ENCODE measurements around the gene ZSCAN4. TPM values are rescaled to one million over a fixed set of nuclear protein-coding genes. Genes with fewer than 3 reads are reported as not detected.

The ZSCAN4 gene
- total RNA-seq, 2 donors from 2014 or later: not detected

DNA sequence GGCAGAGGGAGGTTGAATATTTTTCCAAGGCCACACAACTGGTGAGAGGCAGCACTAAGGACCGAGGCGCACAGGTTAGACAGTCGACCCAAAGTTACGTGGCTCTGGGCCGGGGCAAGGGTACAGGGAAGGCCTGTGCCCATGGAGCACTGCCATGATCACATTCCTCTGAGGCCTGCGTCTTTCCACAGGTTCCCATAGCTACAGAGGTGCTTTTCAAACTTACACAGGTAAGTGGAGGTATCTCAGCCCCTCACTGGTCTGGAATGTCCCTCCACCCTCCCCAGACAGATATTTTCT lies 35.0 kb upstream of the ZSCAN4 start:
- WGBS, 2 donors: 12 to 52% methylated on average over 5 to 6 of the region's 6 CpGs
- H3K27me3 ChIP-seq: no peaks in the 10 kb centered on the region
- H3K4me1 ChIP-seq: peaks cover 8% of the 10 kb centered on the region
- TF ChIP-seq POLR2A (IDR thresholded peaks at IDR 0.05): no peak
- TF ChIP-seq, protein P1, sequence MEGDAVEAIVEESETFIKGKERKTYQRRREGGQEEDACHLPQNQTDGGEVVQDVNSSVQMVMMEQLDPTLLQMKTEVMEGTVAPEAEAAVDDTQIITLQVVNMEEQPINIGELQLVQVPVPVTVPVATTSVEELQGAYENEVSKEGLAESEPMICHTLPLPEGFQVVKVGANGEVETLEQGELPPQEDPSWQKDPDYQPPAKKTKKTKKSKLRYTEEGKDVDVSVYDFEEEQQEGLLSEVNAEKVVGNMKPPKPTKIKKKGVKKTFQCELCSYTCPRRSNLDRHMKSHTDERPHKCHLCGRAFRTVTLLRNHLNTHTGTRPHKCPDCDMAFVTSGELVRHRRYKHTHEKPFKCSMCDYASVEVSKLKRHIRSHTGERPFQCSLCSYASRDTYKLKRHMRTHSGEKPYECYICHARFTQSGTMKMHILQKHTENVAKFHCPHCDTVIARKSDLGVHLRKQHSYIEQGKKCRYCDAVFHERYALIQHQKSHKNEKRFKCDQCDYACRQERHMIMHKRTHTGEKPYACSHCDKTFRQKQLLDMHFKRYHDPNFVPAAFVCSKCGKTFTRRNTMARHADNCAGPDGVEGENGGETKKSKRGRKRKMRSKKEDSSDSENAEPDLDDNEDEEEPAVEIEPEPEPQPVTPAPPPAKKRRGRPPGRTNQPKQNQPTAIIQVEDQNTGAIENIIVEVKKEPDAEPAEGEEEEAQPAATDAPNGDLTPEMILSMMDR (IDR thresholded peaks at IDR 0.05): no peak
- peak overlapping the region in 2 of 4 donors; percentile 72 for H3K27ac ChIP-seq
- peaks cover 0 to 17% (median 0%) of the 10 kb centered on the region in 3 donors for H3K9me3 ChIP-seq
- H3K4me3 ChIP-seq: no peak overlapping the region
- intact Hi-C loops (cut with DNase I): no loop called here
- peak; percentile 30 for ATAC-seq
- DNase-seq: peak in 2 of 4 donors; percentile 8 to 22
- H3K36me3 ChIP-seq (replicated peaks in 1 of 2; ENCODE audit: insufficient read depth in 1 of 2, low read depth in 2 of 2): peaks cover 0 to 9% of the 10 kb centered on the region in 2 donors

- Histone ChIP-seq H3K4me1 (peaks cover 8% of the 10 kb centered on the region), H3K36me3 (replicated peaks in 1 of 2; ENCODE audit: insufficient read depth in 1 of 2, low read depth in 2 of 2) (peaks cover 20 to 29% of the 10 kb centered on the region in 2 donors), H3K4me3 (no peak overlapping the region), H3K27ac (no peak overlapping the region), H3K27me3 (no peaks in the 10 kb centered on the region), H3K9me3 (peaks cover 0 to 40% (median 0%) of the 10 kb centered on the region in 3 donors)
- no peak for TF ChIP-seq POLR2A (IDR thresholded peaks at IDR 0.05)
- TF ChIP-seq, protein P1 (IDR thresholded peaks at IDR 0.05): no peak
- ATAC-seq (no peak), DNase-seq (no peak)
- 95 to 96% methylated on average over 4 of the region's 4 CpGs for WGBS, 2 donors
- intact Hi-C loops (cut with DNase I): no loop called here
These were observed 31.4 kb upstream of the ZSCAN4 start for GRCh38 chr19:57637379-57637778.

- Histone ChIP-seq H3K27me3 (no peaks in the 10 kb centered on the region), H3K36me3 (replicated peaks in 1 of 2; ENCODE audit: insufficient read depth in 1 of 2, low read depth in 2 of 2) (peaks cover 20% of the 10 kb centered on the region in 2 donors), H3K4me3 (no peak overlapping the region), H3K9me3 (peaks cover 0 to 40% (median 0%) of the 10 kb centered on the region in 3 donors), H3K27ac (no peak overlapping the region), H3K4me1 (no peaks in the 10 kb centered on the region)
- DNase-seq: no peak
- 91 to 95% methylated on average over 4 of the region's 4 CpGs for WGBS, 2 donors
- ATAC-seq: no peak
- no peak for TF ChIP-seq POLR2A (IDR thresholded peaks at IDR 0.05)
- TF ChIP-seq, protein P1 (IDR thresholded peaks at IDR 0.05): no peak
- intact Hi-C loops (cut with DNase I): no loop called here
These were observed 27.0 kb upstream of the ZSCAN4 start for GRCh38 chr19:57641715-57642234.

GRCh38 chr19:57642396-57643046 lies 26.2 kb upstream of the ZSCAN4 start:
- Histone ChIP-seq H3K36me3 (replicated peaks in 1 of 2; ENCODE audit: insufficient read depth in 1 of 2, low read depth in 2 of 2) (peaks cover 20% of the 10 kb centered on the region in 2 donors), H3K27me3 (no peaks in the 10 kb centered on the region)
- no peak for TF ChIP-seq POLR2A (IDR thresholded peaks at IDR 0.05)

DNA sequence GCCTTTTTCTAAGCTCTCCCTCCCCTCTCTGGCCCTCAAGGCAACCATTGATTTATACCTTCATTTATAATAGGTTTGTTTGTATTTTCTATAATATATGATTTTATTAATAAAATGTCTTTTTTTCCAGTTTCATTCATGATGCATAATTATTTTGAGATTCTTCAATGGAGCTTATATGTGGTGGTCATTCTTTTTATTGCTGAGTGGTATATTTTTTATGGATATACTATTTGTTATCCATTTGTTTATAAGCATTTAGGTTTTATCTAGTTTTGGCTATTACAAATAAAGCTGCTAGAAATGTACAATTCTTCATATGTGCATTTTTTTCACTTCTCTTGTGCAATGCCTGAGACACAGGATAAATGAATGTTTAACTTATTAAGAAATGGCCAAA lies 25.0 kb upstream of the ZSCAN4 start:
- H3K27me3 ChIP-seq: no peaks in the 10 kb centered on the region
- peaks cover 20% of the 10 kb centered on the region in 2 donors for H3K36me3 ChIP-seq (replicated peaks in 1 of 2; ENCODE audit: insufficient read depth in 1 of 2, low read depth in 2 of 2)
- intact Hi-C loops (cut with DNase I): no loop called here
- ATAC-seq: no peak
- H3K4me3 ChIP-seq: no peak overlapping the region
- no peak overlapping the region for H3K27ac ChIP-seq
- TF ChIP-seq POLR2A (IDR thresholded peaks at IDR 0.05): no peak
- TF ChIP-seq, protein P1 (IDR thresholded peaks at IDR 0.05): no peak
- no peak for DNase-seq
- no peaks in the 10 kb centered on the region for H3K4me1 ChIP-seq
- H3K9me3 ChIP-seq: peaks cover 0 to 32% (median 0%) of the 10 kb centered on the region in 3 donors

More at GRCh38 chr19:57642396-57643046, 26.2 kb upstream of the ZSCAN4 start:
- H3K4me1 ChIP-seq: no peaks in the 10 kb centered on the region
- no peak overlapping the region for H3K4me3 ChIP-seq
- intact Hi-C loops (cut with DNase I): no loop called here
- ATAC-seq: no peak
- H3K27ac ChIP-seq: no peak overlapping the region
- WGBS, 2 donors: 69 to 81% methylated on average over 4 of the region's 4 CpGs
- DNase-seq: no peak
- peaks cover 0 to 33% (median 0%) of the 10 kb centered on the region in 3 donors for H3K9me3 ChIP-seq
